Measurements from ENCODE around the gene F8.

DNA sequence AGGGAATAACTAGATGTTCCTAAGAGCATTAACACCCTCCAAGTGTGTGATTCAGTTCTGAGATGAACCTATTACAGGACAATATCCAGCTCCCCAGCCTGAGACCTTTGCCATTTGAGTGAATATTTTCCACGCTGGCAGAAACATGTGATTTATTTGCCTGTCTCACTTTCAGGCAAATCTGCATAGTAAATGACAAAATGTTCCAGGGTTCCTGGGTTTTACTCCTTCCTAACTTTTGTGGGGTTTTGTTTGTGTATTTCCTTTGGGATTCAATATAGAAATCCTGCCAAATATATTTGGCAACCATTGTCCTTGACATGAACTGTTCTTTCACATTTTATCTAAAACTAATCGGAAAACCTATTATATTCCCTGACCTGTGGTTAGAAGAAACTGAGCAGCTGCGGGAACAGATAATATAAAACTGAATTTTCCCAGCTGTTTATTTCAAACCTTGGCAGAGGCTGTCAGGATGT lies 12.5 kb downstream of the F8 start:
- TF ChIP-seq TAF1 (IDR thresholded peaks at IDR 0.05; ENCODE audit: low read depth) (no peak), EP300 (IDR thresholded peaks at IDR 0.05; ENCODE audit: borderline replicate concordance) (no peak)
- TF ChIP-seq, protein P1, sequence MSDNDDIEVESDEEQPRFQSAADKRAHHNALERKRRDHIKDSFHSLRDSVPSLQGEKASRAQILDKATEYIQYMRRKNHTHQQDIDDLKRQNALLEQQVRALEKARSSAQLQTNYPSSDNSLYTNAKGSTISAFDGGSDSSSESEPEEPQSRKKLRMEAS (IDR thresholded peaks at IDR 0.05) = no peak
